NCI-H128 (cell line): ENCODE measurements around the gene ITPK1.

Source experiments
- DNase-seq: peaks from one replicate; lab custom pipeline; 2025; ENCODE audit not compliant: unreplicated experiment; lab: John Stamatoyannopoulos, UW

ITPK1 gene

GRCh38 chr14:92974541-92975345, 141.0 kb downstream of the ITPK1 start:
- DNase-seq = no peak

GRCh38 chr14:92973798-92974372, 141.8 kb downstream of the ITPK1 start:
- no peak for DNase-seq

GRCh38 chr14:92973261-92973797, 142.4 kb downstream of the ITPK1 start:
- no peak for DNase-seq

- DNase-seq = no peak
Observed at GRCh38 chr14:92971601-92972180, 144.0 kb downstream of the ITPK1 start.

- no peak for DNase-seq
Observed at GRCh38 chr14:92970271-92970670, 145.5 kb downstream of the ITPK1 start.

GRCh38 chr14:92969871-92970270, 145.9 kb downstream of the ITPK1 start:
- no peak for DNase-seq

- DNase-seq = no peak
Observed at GRCh38 chr14:92969430-92969829, 146.3 kb downstream of the ITPK1 start.

- no peak for DNase-seq
Observed at GRCh38 chr14:92968291-92969020, 147.3 kb downstream of the ITPK1 start.

GRCh38 chr14:92967346-92967926, 148.3 kb downstream of the ITPK1 start:
- no peak for DNase-seq

GRCh38 chr14:92965281-92965680, 150.4 kb downstream of the ITPK1 start:
- no peak for DNase-seq

GRCh38 chr14:92964124-92965109, 151.3 kb downstream of the ITPK1 start:
- DNase-seq = no peak

- DNase-seq = no peak
Observed at GRCh38 chr14:92963301-92964123, 152.2 kb downstream of the ITPK1 start.

- DNase-seq = no peak
Observed at GRCh38 chr14:92962831-92963095, 153.0 kb downstream of the ITPK1 start.

GRCh38 chr14:92962031-92962830, 153.5 kb downstream of the ITPK1 start:
- DNase-seq = no peak

GRCh38 chr14:92961567-92961855, 154.2 kb downstream of the ITPK1 start:
- DNase-seq = no peak

GRCh38 chr14:92960706-92961566, 154.8 kb downstream of the ITPK1 start:
- no peak for DNase-seq

- no peak for DNase-seq
Observed at GRCh38 chr14:92959761-92960680, 155.7 kb downstream of the ITPK1 start.
